CD14-positive monocyte (primary cell): ENCODE measurements around the gene LMX1B. TPM values are rescaled to one million over a fixed set of nuclear protein-coding genes. Genes with fewer than 3 reads are reported as not detected.

Experiments used
- DNase-seq, 3 donors: peaks; one replicate each; pipeline ENCODE4 v3.0.0-alpha.2; 2011 to 2022
- H2AFZ ChIP-seq: 2 replicates; pipeline ENCODE4 v1.6.0; 2012; ENCODE audit warnings: mild to moderate bottlenecking, low read depth, low read length, inconsistent platforms; ENCODE audit not compliant: insufficient read depth, poor library complexity, severe bottlenecking
- H3K27ac ChIP-seq, 2 donors: 1 replicate in 1 of 2; 2 replicates in 1 of 2; pipeline ENCODE4 v1.5.1; 2012 to 2013; ENCODE audit warnings: low read length in 2 of 2, control low read depth in 1 of 2, inconsistent platforms in 1 of 2, low read depth in 1 of 2, mild to moderate bottlenecking in 1 of 2
- H3K27me3 ChIP-seq, 2 donors: one replicate each; pipeline versions ENCODE4 v1.6.0 to v1.6.1; 2011 to 2013; ENCODE audit warnings: low read length in 2 of 2; ENCODE audit not compliant: control insufficient read depth in 2 of 2, insufficient read depth in 2 of 2
- H3K36me3 ChIP-seq, 2 donors: replicated peaks in 1 of 2; 1 replicate in 1 of 2; 2 replicates in 1 of 2; pipeline versions ENCODE4 v1.5.1 to v1.6.1; 2012 to 2013; ENCODE audit warnings: low read length in 2 of 2, control low read depth in 1 of 2, inconsistent platforms in 1 of 2, mild to moderate bottlenecking in 1 of 2; ENCODE audit not compliant: insufficient read depth in 2 of 2, control insufficient read depth in 1 of 2
- H3K4me1 ChIP-seq, 2 donors: 1 replicate in 1 of 2; 2 replicates in 1 of 2; pipeline versions ENCODE4 v1.5.1 to v1.6.1; 2012 to 2013; ENCODE audit warnings: low read length in 2 of 2, control low read depth in 1 of 2, inconsistent platforms in 1 of 2, mild to moderate bottlenecking in 1 of 2, moderate library complexity in 1 of 2; ENCODE audit not compliant: insufficient read depth in 2 of 2, control insufficient read depth in 1 of 2
- H3K4me2 ChIP-seq: replicated peaks from 2 replicates; pipeline ENCODE3; 2012; ENCODE audit warnings: low read length, moderate library complexity, mild to moderate bottlenecking; ENCODE audit not compliant: poor library complexity, severe bottlenecking; ENCODE audit errors: extremely low read depth
- H3K4me3 ChIP-seq, 3 experiments: fragments of 200-600 bp in 1 of 3; sonication (generic) in 1 of 3; replicated peaks in 1 of 3; 1 replicate in 2 of 3; 2 replicates in 1 of 3; pipeline ENCODE4 v1.5.1; 2011 to 2013; ENCODE audit warnings: low read length in 3 of 3, mild to moderate bottlenecking in 3 of 3, control low read depth in 2 of 3, low read depth in 2 of 3, inconsistent platforms in 1 of 3, moderate library complexity in 1 of 3
- H3K79me2 ChIP-seq: 2 replicates; pipeline ENCODE4 v1.6.0; 2012; ENCODE audit warnings: mild to moderate bottlenecking, control low read depth, inconsistent platforms, low read length, moderate library complexity; ENCODE audit not compliant: insufficient read depth
- H3K9ac ChIP-seq: 2 replicates; pipeline ENCODE4 v1.6.0; 2017; ENCODE audit warnings: low read length, mild to moderate bottlenecking; ENCODE audit not compliant: insufficient read depth, poor library complexity, severe bottlenecking
- H3K9me3 ChIP-seq, 2 donors: replicated peaks in 1 of 2; 1 replicate in 1 of 2; 2 replicates in 1 of 2; pipeline versions ENCODE4 v1.5.1 to v1.6.1; 2012 to 2013; ENCODE audit warnings: low read length in 2 of 2, control low read depth in 1 of 2; ENCODE audit not compliant: control insufficient read depth in 1 of 2, insufficient read depth in 1 of 2
- H4K20me1 ChIP-seq: 2 replicates; pipeline ENCODE4 v1.6.0; 2012; ENCODE audit warnings: mild to moderate bottlenecking, low read length, control low read depth, moderate library complexity; ENCODE audit not compliant: insufficient read depth
- H3K27ac Mint-ChIP-seq, 7 donors: one replicate each; pipeline ENCODE4 v1.8.0; 2020; ENCODE audit warnings: mild to moderate bottlenecking in 7 of 7, mixed read lengths in 7 of 7, moderate library complexity in 6 of 7, inconsistent platforms in 2 of 7
- H3K27me3 Mint-ChIP-seq, 3 donors: one replicate each; pipeline ENCODE4 v1.8.0; 2021 to 2022; ENCODE audit warnings: low read depth in 3 of 3, mild to moderate bottlenecking in 3 of 3, mixed read lengths in 3 of 3, moderate library complexity in 3 of 3, inconsistent platforms in 1 of 3
- H3K36me3 Mint-ChIP-seq, 2 donors: one replicate each; pipeline ENCODE4 v1.8.0; 2020; ENCODE audit warnings: mixed read lengths in 2 of 2, inconsistent platforms in 1 of 2, mild to moderate bottlenecking in 1 of 2
- H3K4me1 Mint-ChIP-seq: one replicate; pipeline ENCODE4 v1.8.0; 2020; ENCODE audit warnings: mild to moderate bottlenecking, mixed read lengths
- H3K4me3 Mint-ChIP-seq, 2 donors: one replicate each; pipeline ENCODE4 v1.8.0; 2020; ENCODE audit warnings: mild to moderate bottlenecking in 2 of 2, mixed read lengths in 2 of 2, moderate library complexity in 1 of 2
- H3K9me3 Mint-ChIP-seq, 7 donors: one replicate each; pipeline ENCODE4 v1.8.0; 2020 to 2022; ENCODE audit warnings: mixed read lengths in 7 of 7, mild to moderate bottlenecking in 6 of 7, moderate library complexity in 6 of 7, inconsistent platforms in 2 of 7
- WGBS: methylation state at CpG from one replicate; pipeline ENCODE4 v1.1.5; 2013; ENCODE audit warnings: missing lambda C conversion rate; ENCODE audit not compliant: insufficient coverage; 5-methylcytosine and 5-hydroxymethylcytosine counted together
- intact Hi-C, 2 donors: fragments of 100-400 bp; cut with micrococcal nuclease; formaldehyde crosslinking; loops; one replicate each; pipeline versions ENCODE4 v1.15.0 to v1.15.1; 2023
- polyA plus RNA-seq, 3 donors: library from polyadenylated mRNA; depleted of rRNA in 1 of 3; unstranded in 2 of 3; stranded (reverse) in 1 of 3; fragments of 300-500 nt in 2 of 3; fragments of >200 nt in 1 of 3; fragmentation: Illumina TruSeq in 2 of 3; gene quantifications; 1 replicate in 2 of 3; 2 replicates in 1 of 3; pipeline ENCODE4 v1.2.3, GENCODE V29; 2012 to 2021
- TF ChIP-seq, protein P1 (sequence below): fragments of 200-600 bp; IDR thresholded peaks from one replicate; pipeline ENCODE4 v1.8.0; 2022; ENCODE audit warnings: antibody characterized with exemption, mild to moderate bottlenecking

Gene LMX1B
- polyA plus RNA-seq, 3 donors, result not detected

DNA sequence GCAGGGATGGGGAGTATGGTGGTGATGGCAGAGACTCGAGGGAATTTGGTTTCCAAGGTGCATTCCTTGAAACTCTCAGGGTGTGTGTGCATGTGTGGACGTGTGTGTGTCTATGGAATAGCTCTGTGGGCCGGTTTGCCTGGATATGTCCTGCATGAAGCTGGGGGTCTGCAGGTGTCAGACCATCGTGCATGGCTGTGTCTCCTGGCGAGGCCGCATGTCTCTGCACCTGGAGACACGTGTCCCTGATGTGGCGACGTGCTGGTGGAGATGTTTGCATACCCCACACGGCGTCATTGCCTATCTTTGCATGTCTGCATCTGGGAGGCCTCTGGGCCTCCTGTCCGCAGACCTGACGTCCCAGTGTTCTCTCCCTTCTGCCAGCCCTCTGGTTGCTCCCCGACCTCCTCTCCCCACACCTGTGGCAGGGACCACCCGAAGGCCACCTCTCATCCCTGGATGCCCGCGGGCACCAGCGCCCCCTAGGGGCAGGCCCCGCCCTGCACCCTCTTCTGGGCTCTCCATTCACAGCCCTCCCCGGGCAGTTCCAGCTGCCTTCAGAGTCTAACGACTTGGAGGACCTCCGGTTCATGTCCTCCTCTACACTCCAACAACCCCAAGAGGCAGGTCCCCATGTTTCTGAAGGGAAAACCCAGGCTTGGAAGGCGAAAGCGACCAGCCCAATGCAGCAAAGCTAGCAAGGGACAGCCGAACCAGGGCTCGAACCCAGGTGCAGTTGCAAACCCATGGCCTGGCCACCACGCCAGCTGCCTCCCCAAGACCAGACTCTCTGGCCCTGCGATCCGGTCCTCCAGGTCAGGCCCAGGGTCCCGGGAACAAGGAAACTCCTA is 88.6 kb downstream of the LMX1B start:
- H3K27me3 Mint-ChIP-seq, result peaks cover 22 to 52% (median 34%) of the 10 kb centered on the region in 3 donors
- peak overlapping the region in 1 of 2 donors; percentile 29 for H3K4me3 Mint-ChIP-seq
- Histone ChIP-seq H3K9me3 (no peaks in the 10 kb centered on the region), H4K20me1 (no peaks in the 10 kb centered on the region), H3K4me2 (no peak overlapping the region), H3K79me2 (no peaks in the 10 kb centered on the region), H3K9ac (no peak overlapping the region), H3K4me3 (no peak overlapping the region), H3K27me3 (peaks cover 0 to 18% of the 10 kb centered on the region in 2 donors), H2AFZ (no peak overlapping the region), H3K27ac (no peak overlapping the region), H3K36me3 (no peaks in the 10 kb centered on the region), H3K4me1 (peaks cover 12 to 21% of the 10 kb centered on the region in 2 donors)
- peaks cover 0 to 2% (median 0%) of the 10 kb centered on the region in 7 donors for H3K9me3 Mint-ChIP-seq
- TF ChIP-seq, protein P1, sequence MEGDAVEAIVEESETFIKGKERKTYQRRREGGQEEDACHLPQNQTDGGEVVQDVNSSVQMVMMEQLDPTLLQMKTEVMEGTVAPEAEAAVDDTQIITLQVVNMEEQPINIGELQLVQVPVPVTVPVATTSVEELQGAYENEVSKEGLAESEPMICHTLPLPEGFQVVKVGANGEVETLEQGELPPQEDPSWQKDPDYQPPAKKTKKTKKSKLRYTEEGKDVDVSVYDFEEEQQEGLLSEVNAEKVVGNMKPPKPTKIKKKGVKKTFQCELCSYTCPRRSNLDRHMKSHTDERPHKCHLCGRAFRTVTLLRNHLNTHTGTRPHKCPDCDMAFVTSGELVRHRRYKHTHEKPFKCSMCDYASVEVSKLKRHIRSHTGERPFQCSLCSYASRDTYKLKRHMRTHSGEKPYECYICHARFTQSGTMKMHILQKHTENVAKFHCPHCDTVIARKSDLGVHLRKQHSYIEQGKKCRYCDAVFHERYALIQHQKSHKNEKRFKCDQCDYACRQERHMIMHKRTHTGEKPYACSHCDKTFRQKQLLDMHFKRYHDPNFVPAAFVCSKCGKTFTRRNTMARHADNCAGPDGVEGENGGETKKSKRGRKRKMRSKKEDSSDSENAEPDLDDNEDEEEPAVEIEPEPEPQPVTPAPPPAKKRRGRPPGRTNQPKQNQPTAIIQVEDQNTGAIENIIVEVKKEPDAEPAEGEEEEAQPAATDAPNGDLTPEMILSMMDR, result peak; percentile 84
- peak in 1 of 3 donors; percentile 13 for DNase-seq
- 59% methylated on average over 27 of the region's 30 CpGs for WGBS
- H3K36me3 Mint-ChIP-seq, result no peaks in the 10 kb centered on the region
- no peak overlapping the region for H3K27ac Mint-ChIP-seq
- peaks cover 19% of the 10 kb centered on the region for H3K4me1 Mint-ChIP-seq
- intact Hi-C loops, result no loop called here

GRCh38 chr9:126703002-126703865 is 89.5 kb downstream of the LMX1B start:
- Mint-ChIP-seq H3K4me1 (peaks cover 19% of the 10 kb centered on the region), H3K36me3 (no peaks in the 10 kb centered on the region), H3K27me3 (peaks cover 22 to 53% (median 36%) of the 10 kb centered on the region in 3 donors), H3K4me3 (no peak overlapping the region), H3K9me3 (peaks cover 0 to 2% (median 0%) of the 10 kb centered on the region in 7 donors), H3K27ac (peak overlapping the region in 1 of 7 donors; percentile 10)
- Histone ChIP-seq H3K4me1 (peaks cover 12 to 21% of the 10 kb centered on the region in 2 donors), H2AFZ (no peak overlapping the region), H3K27me3 (peaks cover 0 to 18% of the 10 kb centered on the region in 2 donors), H3K36me3 (no peaks in the 10 kb centered on the region), H3K4me2 (no peak overlapping the region), H3K27ac (no peak overlapping the region), H3K9ac (no peak overlapping the region), H3K4me3 (no peak overlapping the region), H3K79me2 (no peaks in the 10 kb centered on the region), H3K9me3 (no peaks in the 10 kb centered on the region), H4K20me1 (no peaks in the 10 kb centered on the region)
- intact Hi-C loops, result no loop called here
- peak in 1 of 3 donors; percentile 1 for DNase-seq
- WGBS, result 89% methylated on average over 8 of the region's 14 CpGs
- TF ChIP-seq, protein P1, result no peak
